ENCODE results near the gene WDR27. TPM values are rescaled to one million over a fixed set of nuclear protein-coding genes. Genes with fewer than 3 reads are reported as not detected.

The WDR27 gene
- total and polyA plus RNA-seq, 10 of the 15 experiments (the other 5 are each of a cell fraction or from before 2014, with no cell fraction given) = 1.9 to 33.2 (median 19.0) TPM

DNA sequence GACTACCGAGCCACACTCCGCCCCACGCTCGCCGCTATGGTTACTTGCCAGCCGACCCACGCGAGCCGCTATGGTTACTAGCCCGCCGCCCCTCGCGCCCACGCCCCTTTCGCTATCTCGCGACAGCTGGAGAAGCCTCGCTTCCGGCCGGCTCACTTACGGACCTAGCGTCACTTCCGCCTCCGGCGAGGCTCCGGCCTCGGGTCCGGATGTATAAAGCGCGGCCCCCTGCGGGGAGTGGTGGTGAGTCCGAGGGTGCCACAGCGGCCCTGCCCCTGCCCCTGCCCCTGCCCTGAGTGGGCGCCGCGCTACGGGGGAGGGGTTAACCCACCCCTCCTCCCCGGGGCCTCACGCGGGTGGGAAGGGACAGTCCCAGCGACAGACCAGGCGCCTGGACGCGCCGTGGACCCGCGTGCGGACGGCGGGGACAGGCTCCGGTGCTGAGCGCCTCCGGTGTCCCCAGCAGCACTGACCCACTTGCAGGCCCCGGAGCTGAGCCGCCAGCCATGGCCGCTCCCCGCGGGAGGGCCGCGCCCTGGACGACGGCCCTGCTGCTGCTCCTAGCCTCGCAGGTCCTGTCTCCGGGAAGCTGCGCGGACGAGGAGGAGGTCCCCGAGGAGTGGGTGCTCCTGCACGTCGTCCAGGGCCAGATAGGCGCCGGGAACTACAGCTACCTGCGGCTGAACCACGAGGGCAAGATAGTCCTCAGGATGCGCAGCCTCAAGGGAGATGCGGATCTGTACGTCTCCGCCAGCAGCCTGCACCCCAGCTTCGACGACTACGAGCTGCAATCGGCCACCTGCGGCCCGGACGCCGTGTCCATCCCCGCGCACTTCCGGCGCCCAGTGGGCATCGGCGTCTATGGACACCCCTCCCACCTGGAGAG lies at the start of gene WDR27, which contains the start of gene C6orf120 (continued):
- no peak; the same call in 1 of the 2 replicates for TF ChIP-seq ZNF207 (IDR thresholded peaks at IDR 0.05; ENCODE audit: borderline replicate concordance)
- TF ChIP-seq, protein P1, sequence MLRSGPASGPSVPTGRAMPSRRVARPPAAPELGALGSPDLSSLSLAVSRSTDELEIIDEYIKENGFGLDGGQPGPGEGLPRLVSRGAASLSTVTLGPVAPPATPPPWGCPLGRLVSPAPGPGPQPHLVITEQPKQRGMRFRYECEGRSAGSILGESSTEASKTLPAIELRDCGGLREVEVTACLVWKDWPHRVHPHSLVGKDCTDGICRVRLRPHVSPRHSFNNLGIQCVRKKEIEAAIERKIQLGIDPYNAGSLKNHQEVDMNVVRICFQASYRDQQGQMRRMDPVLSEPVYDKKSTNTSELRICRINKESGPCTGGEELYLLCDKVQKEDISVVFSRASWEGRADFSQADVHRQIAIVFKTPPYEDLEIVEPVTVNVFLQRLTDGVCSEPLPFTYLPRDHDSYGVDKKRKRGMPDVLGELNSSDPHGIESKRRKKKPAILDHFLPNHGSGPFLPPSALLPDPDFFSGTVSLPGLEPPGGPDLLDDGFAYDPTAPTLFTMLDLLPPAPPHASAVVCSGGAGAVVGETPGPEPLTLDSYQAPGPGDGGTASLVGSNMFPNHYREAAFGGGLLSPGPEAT (IDR thresholded peaks at IDR 0.05; ENCODE audit: low read depth) = 0 out of 2 replicates have a peak, but pooled peaks have one; percentile 15
- TF ChIP-seq ZBED1 (IDR thresholded peaks at IDR 0.05; ENCODE audit: borderline replicate concordance) = peak; percentile 49; the same call in 1 of the 2 replicates
- peak; percentile 100 for TF ChIP-seq CHD2 (IDR thresholded peaks at IDR 0.05; ENCODE audit: borderline replicate concordance, low read depth, low read length)
- TF ChIP-seq IRF4 (IDR thresholded peaks at IDR 0.05; ENCODE audit: low read depth, low read length) = no peak
- peak; percentile 92 for TF ChIP-seq PML (IDR thresholded peaks at IDR 0.05; ENCODE audit: low read length)
- TF ChIP-seq, protein P2, sequence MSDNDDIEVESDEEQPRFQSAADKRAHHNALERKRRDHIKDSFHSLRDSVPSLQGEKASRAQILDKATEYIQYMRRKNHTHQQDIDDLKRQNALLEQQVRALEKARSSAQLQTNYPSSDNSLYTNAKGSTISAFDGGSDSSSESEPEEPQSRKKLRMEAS (IDR thresholded peaks at IDR 0.05; ENCODE audit: low read depth, low read length) = peak; percentile 79; the same call in 1 of the 2 replicates
- TF ChIP-seq KAT2A (conservative IDR thresholded peaks at IDR 0.05; ENCODE audit: control insufficient read depth, low read depth, low read length) = no peak
- TF ChIP-seq NR2C1 (IDR thresholded peaks at IDR 0.05) = no peak
- TF ChIP-seq POLR2AphosphoS2 (IDR thresholded peaks at IDR 0.05; ENCODE audit: low read depth, low read length) = peak; percentile 55; the same call in 1 of the 2 replicates
- no peak for TF ChIP-seq NFIC (IDR thresholded peaks at IDR 0.05; ENCODE audit: low read depth, low read length)
- TF ChIP-seq, protein P3, sequence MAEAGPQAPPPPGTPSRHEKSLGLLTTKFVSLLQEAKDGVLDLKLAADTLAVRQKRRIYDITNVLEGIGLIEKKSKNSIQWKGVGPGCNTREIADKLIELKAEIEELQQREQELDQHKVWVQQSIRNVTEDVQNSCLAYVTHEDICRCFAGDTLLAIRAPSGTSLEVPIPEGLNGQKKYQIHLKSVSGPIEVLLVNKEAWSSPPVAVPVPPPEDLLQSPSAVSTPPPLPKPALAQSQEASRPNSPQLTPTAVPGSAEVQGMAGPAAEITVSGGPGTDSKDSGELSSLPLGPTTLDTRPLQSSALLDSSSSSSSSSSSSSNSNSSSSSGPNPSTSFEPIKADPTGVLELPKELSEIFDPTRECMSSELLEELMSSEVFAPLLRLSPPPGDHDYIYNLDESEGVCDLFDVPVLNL (IDR thresholded peaks at IDR 0.05; ENCODE audit: low read depth, low read length) = no peak
- TF ChIP-seq RAD21 (IDR thresholded peaks at IDR 0.05; ENCODE audit: insufficient read depth, low read depth, low read length) = no peak; the same call in 1 of the 2 replicates
- no peak for TF ChIP-seq TCF7 (IDR thresholded peaks at IDR 0.05; ENCODE audit: borderline replicate concordance)
- peak; percentile 69; the same call in 1 of the 2 replicates for TF ChIP-seq GATAD2B (conservative IDR thresholded peaks at IDR 0.05; ENCODE audit: low read depth)
- TF ChIP-seq SIX5 (IDR thresholded peaks at IDR 0.05; ENCODE audit: low read depth, low read length, severe bottlenecking) = peak; percentile 44
- TF ChIP-seq ZNF622 (IDR thresholded peaks at IDR 0.05) = no peak
- TF ChIP-seq RELA (IDR thresholded peaks at IDR 0.05; ENCODE audit: borderline replicate concordance, partially characterized antibody) = no peak
- TF ChIP-seq ZNF217 (IDR thresholded peaks at IDR 0.05) = no peak
- peak; percentile 55 for TF ChIP-seq IKZF1 (conservative IDR thresholded peaks at IDR 0.05)
- TF ChIP-seq, protein P4, sequence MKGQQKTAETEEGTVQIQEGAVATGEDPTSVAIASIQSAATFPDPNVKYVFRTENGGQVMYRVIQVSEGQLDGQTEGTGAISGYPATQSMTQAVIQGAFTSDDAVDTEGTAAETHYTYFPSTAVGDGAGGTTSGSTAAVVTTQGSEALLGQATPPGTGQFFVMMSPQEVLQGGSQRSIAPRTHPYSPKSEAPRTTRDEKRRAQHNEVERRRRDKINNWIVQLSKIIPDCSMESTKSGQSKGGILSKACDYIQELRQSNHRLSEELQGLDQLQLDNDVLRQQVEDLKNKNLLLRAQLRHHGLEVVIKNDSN (IDR thresholded peaks at IDR 0.05; ENCODE audit: borderline replicate concordance, extremely low read length, insufficient read depth, low read depth, low read length) = no peak
- TF ChIP-seq JUND (IDR thresholded peaks at IDR 0.05; ENCODE audit: low read depth, low read length) = no peak
- TF ChIP-seq KLF5 (IDR thresholded peaks at IDR 0.05; ENCODE audit: partially characterized antibody) = peak; percentile 50
